HepG2 (cell line): ENCODE results near the gene TCOF1.

Experiments
- ASH2L ChIP-seq: fragments of 300-600, 200-600 bp; sonication (generic); IDR thresholded peaks from 2 replicates; pipeline ENCODE4 v1.7.0; 2017; ENCODE audit warnings: low read depth, mild to moderate bottlenecking, moderate library complexity, mixed read lengths, low read length; ENCODE audit not compliant: insufficient read length
- IKZF4 ChIP-seq: sonication (generic); formaldehyde crosslinking; IDR thresholded peaks from 2 replicates; pipeline ENCODE4 v1.5.1; 2020; ENCODE audit warnings: borderline replicate concordance, mild to moderate bottlenecking, low read depth, missing genetic modification reagents; ENCODE audit errors: not compliant biosample characterization
- TAF1 ChIP-seq: sonication (generic); formaldehyde crosslinking; IDR thresholded peaks from 2 replicates; pipeline ENCODE4 v1.4.0; 2020; ENCODE audit warnings: missing genetic modification reagents
- ZBTB7A ChIP-seq: sonication (generic); formaldehyde crosslinking; IDR thresholded peaks from 2 replicates; pipeline ENCODE4 v1.8.0; 2022; ENCODE audit warnings: mild to moderate bottlenecking, missing genetic modification reagents
- ZFP36 ChIP-seq: fragments of 150-350 bp; IDR thresholded peaks from 2 replicates; pipeline ENCODE4 v1.6.1; 2018; ENCODE audit warnings: borderline replicate concordance, low read length, low read depth; ENCODE audit not compliant: partially characterized antibody
- ZNF484 ChIP-seq: sonication (generic); formaldehyde crosslinking; IDR thresholded peaks from 2 replicates; pipeline ENCODE4 v1.5.1; 2020; ENCODE audit warnings: mild to moderate bottlenecking, low read depth, missing genetic modification reagents, borderline replicate concordance
- TF ChIP-seq, protein P1 (sequence below): sonication (generic); formaldehyde crosslinking; IDR thresholded peaks from 2 replicates; pipeline ENCODE4 v1.5.0; 2020; ENCODE audit warnings: mild to moderate bottlenecking, missing genetic modification reagents, moderate library complexity

DNA sequence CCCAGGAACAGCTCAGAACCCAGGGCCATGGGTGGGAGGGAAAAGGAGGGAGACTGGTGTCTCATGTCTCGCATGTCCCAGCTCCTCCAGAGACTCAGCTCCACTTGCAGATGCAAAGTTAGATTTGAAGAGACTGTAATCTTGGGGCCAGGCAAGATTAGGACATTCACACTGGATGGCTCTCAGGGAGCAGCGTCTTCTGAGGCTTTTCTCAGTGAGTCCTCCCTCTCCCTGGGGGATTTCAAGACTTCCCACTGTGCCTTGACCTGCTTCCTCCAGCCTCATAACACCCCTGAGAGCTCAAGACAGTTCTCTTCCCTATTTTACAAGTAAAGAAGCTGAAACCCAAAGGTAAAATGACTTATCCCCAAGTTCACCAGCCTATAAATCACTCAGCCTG lies 10.5 kb upstream of the TCOF1 start:
- TF ChIP-seq ZBTB7A (CRISPR knock-in tag) (no peak), TAF1 (CRISPR knock-in tag) (no peak), ZFP36 (no peak), ASH2L (no peak), ZNF484 (CRISPR knock-in tag) (no peak), IKZF4 (CRISPR knock-in tag) (no peak)
- TF ChIP-seq, protein P1, sequence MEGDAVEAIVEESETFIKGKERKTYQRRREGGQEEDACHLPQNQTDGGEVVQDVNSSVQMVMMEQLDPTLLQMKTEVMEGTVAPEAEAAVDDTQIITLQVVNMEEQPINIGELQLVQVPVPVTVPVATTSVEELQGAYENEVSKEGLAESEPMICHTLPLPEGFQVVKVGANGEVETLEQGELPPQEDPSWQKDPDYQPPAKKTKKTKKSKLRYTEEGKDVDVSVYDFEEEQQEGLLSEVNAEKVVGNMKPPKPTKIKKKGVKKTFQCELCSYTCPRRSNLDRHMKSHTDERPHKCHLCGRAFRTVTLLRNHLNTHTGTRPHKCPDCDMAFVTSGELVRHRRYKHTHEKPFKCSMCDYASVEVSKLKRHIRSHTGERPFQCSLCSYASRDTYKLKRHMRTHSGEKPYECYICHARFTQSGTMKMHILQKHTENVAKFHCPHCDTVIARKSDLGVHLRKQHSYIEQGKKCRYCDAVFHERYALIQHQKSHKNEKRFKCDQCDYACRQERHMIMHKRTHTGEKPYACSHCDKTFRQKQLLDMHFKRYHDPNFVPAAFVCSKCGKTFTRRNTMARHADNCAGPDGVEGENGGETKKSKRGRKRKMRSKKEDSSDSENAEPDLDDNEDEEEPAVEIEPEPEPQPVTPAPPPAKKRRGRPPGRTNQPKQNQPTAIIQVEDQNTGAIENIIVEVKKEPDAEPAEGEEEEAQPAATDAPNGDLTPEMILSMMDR (CRISPR knock-in tag), result no peak
